SK-N-MC (cell line): ENCODE results near the gene CCDC15.
"Not testable (repeated sequence)": the region's sequence is repeated elsewhere in the genome, so short reads cannot be mapped to it uniquely, and the experiment has no call there.

Experiments
- DNase-seq: peaks from one replicate; pipeline ENCODE4 v3.0.0-alpha.2; 2011; ENCODE audit warnings: low read depth, low spot score
- H3K27ac ChIP-seq: fragments of 200-600 bp; sonication (generic); 2 replicates; pipeline ENCODE4 v1.5.1; 2016; ENCODE audit warnings: mixed run types
- H3K36me3 ChIP-seq: fragments of 200-600 bp; sonication (generic); 2 replicates; pipeline ENCODE4 v1.6.1; 2017; ENCODE audit warnings: antibody characterized with exemption, low read length, mixed read lengths; ENCODE audit not compliant: insufficient read depth
- H3K4me3 ChIP-seq: fragments of 200-600 bp; sonication (generic); 2 replicates; pipeline ENCODE4 v1.5.1; 2016
- H3K9ac ChIP-seq: fragments of 200-600 bp; sonication (generic); 2 replicates; pipeline ENCODE4 v1.8.0; 2017; ENCODE audit warnings: mixed run types, mixed read lengths; ENCODE audit not compliant: insufficient read length
- H3K9me3 ChIP-seq: fragments of 200-600 bp; sonication (generic); 2 replicates; pipeline ENCODE4 v1.6.1; 2017; ENCODE audit warnings: low read depth, mild to moderate bottlenecking, antibody characterized with exemption, low read length, moderate library complexity, mixed read lengths
- EZH2 ChIP-seq: fragments of 200-600 bp; sonication (generic); IDR thresholded peaks from one replicate; pipeline ENCODE4 v1.6.1; 2017; ENCODE audit warnings: antibody characterized with exemption
- FOXP2 ChIP-seq: optimal IDR thresholded peaks from 2 replicates; pipeline ENCODE3; 2011; ENCODE audit warnings: mild to moderate bottlenecking, moderate library complexity; ENCODE audit not compliant: insufficient read depth; ENCODE audit errors: extremely low read length, control extremely low read depth
- POLR2AphosphoS5 ChIP-seq: IDR thresholded peaks from 2 replicates; pipeline ENCODE4 v1.6.1; 2012; ENCODE audit warnings: mild to moderate bottlenecking, low read depth, low read length, borderline replicate concordance

Gene CCDC15

GRCh38 chr11:125052047-125052446 is 98.0 kb downstream of the CCDC15 start:
- no peak overlapping the region for H3K4me3 ChIP-seq
- no peaks in the 10 kb centered on the region for H3K36me3 ChIP-seq
- no peak for DNase-seq
- H3K9me3 ChIP-seq, result no peaks in the 10 kb centered on the region
- no peak overlapping the region for H3K9ac ChIP-seq
- TF ChIP-seq POLR2AphosphoS5, result no peak
- no peak for TF ChIP-seq EZH2
- TF ChIP-seq FOXP2, result no peak
- H3K27ac ChIP-seq, result no peak overlapping the region

GRCh38 chr11:125053167-125053566 is 99.2 kb downstream of the CCDC15 start:
- no peak overlapping the region for H3K4me3 ChIP-seq
- DNase-seq, result no peak
- no peak overlapping the region for H3K27ac ChIP-seq
- H3K36me3 ChIP-seq, result no peaks in the 10 kb centered on the region
- TF ChIP-seq POLR2AphosphoS5, result no peak
- TF ChIP-seq EZH2, result no peak
- no peak for TF ChIP-seq FOXP2
- H3K9me3 ChIP-seq, result no peaks in the 10 kb centered on the region
- H3K9ac ChIP-seq, result no peak overlapping the region

- no peak overlapping the region for H3K9ac ChIP-seq
- H3K27ac ChIP-seq, result no peak overlapping the region
- H3K4me3 ChIP-seq, result no peak overlapping the region
- TF ChIP-seq EZH2 (no peak), FOXP2 (no peak), POLR2AphosphoS5 (no peak)
- H3K9me3 ChIP-seq, result no peaks in the 10 kb centered on the region
- no peaks in the 10 kb centered on the region for H3K36me3 ChIP-seq
- no peak for DNase-seq
Observed at GRCh38 chr11:125055107-125055715, 101.2 kb downstream of the CCDC15 start.

DNA sequence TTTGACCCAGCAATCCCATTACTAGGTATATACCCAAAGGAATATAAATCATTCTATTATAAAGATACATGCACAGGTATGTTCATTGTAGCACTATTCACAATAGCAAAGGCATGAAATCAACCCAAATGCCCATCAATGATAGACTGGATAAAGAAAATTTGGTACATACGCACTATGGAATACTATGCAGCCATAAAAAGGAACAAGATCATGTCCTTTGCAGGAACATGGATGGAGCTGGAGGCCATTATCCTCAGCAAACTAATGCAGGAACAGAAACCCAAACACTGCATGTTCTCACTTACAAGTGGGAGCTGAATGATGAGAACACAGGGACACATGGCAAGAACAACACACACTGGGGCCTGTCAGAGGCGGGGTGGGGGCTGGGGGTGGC is 102.1 kb downstream of the CCDC15 start:
- not testable (repeated sequence) for H3K27ac ChIP-seq, H3K36me3 ChIP-seq, H3K4me3 ChIP-seq, H3K9ac ChIP-seq, H3K9me3 ChIP-seq, DNase-seq

- DNase-seq, result no peak
- H3K9ac ChIP-seq, result no peak overlapping the region
- no peak overlapping the region for H3K27ac ChIP-seq
- H3K4me3 ChIP-seq, result no peak overlapping the region
- H3K36me3 ChIP-seq, result no peaks in the 10 kb centered on the region
- TF ChIP-seq FOXP2 (no peak), POLR2AphosphoS5 (no peak), EZH2 (no peak)
- H3K9me3 ChIP-seq, result no peaks in the 10 kb centered on the region
Observed at GRCh38 chr11:125056931-125057692, 103.1 kb downstream of the CCDC15 start.

DNA sequence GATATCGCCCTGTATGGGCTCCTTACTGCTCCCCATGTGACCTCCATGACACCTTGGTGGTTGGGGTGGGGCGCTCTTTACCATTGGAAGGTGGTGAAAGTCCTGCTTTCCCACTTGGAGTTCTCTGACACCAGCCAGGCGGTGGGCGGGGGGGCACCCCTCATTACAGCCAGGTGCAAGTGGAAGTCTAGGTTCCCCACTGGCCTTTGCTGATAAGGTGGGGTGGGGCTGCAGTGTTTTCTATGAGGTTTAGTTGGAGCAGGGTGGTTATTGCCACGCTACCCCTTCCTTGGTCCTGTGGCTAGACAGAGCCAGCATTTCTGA is 103.7 kb downstream of the CCDC15 start:
- H3K36me3 ChIP-seq, result no peaks in the 10 kb centered on the region
- H3K9me3 ChIP-seq, result no peaks in the 10 kb centered on the region
- no peak overlapping the region for H3K9ac ChIP-seq
- H3K4me3 ChIP-seq, result no peak overlapping the region
- no peak overlapping the region for H3K27ac ChIP-seq
- TF ChIP-seq POLR2AphosphoS5 (no peak), FOXP2 (no peak), EZH2 (no peak)
- no peak for DNase-seq

DNA sequence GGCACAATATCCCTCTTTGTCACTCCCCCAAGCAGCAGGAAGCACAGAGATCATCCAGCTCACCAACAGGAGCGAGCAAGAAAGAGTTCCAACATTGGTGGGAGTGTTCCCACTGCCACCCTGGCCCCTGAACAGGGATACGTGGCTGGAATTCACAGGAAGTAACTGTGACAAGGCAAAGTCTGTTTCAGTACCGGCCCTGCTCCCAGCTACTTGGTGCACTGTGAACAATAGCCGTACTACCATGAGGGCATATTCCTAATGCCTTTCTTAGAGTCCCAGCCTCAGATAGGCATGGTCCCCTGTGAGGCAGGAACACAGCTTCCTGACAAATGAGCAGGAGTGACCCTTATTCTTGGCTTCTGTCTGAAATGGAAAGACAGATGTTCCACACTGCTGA is 107.3 kb downstream of the CCDC15 start:
- no peaks in the 10 kb centered on the region for H3K9me3 ChIP-seq
- H3K9ac ChIP-seq, result no peak overlapping the region
- no peak for DNase-seq
- no peaks in the 10 kb centered on the region for H3K36me3 ChIP-seq
- no peak overlapping the region for H3K27ac ChIP-seq
- H3K4me3 ChIP-seq, result no peak overlapping the region
- TF ChIP-seq FOXP2 (no peak), EZH2 (no peak), POLR2AphosphoS5 (no peak)

DNA sequence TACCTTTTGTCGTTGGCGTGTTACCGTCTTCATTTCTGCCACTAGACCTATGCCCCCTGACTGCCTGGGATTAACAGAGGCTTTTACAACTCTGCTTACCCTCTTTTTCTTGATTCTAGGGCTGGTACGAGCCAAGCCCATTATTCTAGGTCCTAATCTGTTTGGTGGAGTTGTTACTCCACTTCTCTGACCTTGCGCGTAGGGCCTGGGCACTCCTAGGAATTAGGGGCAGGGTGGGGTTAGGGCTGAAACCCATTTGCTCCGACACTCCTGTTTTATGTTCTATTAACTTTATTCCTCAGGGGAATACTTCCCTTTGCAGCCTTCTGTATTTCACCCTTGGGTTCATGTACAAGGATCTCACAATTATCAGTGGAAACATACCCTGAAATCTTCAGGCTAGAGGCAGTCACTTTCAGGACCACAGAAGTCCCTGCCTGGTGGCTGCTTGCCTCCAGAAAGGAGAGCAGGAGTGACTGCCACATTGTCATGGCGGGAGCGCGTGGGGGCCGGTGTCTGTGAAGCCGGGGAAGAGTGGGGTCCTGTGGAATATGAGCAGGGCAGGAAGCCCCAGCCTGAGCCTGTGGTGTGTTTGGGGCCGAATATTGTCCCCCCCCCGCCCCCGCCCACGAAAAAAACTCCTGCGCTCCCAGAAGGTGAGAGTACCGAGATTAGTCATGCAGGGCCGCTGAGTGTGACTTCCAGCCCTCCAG is 108.4 kb downstream of the CCDC15 start:
- H3K9me3 ChIP-seq, result no peaks in the 10 kb centered on the region
- no peaks in the 10 kb centered on the region for H3K36me3 ChIP-seq
- H3K9ac ChIP-seq, result no peak overlapping the region
- no peak for DNase-seq
- no peak overlapping the region for H3K27ac ChIP-seq
- peak overlapping the region; percentile 61 for H3K4me3 ChIP-seq
- TF ChIP-seq POLR2AphosphoS5 (no peak), FOXP2 (no peak), EZH2 (no peak)
